ENCODE data around the gene PIP4K2A.
"Not testable (repeated sequence)": the region's sequence is repeated elsewhere in the genome, so short reads cannot be mapped to it uniquely, and the experiment has no call there.

Gene PIP4K2A

GRCh38 chr10:22737587-22737986 lies 23.2 kb upstream of the PIP4K2A start:
- Histone ChIP-seq H3K36me3 (ENCODE audit: control insufficient read depth, insufficient read depth, low read length) (no peaks in the 10 kb centered on the region), H3K4me1 (ENCODE audit: control insufficient read depth, insufficient read depth, low read length) (peaks cover 4% of the 10 kb centered on the region), H3K9ac (ENCODE audit: low read length) (no peak overlapping the region), H3K4me3 (ENCODE audit: low read length) (no peak overlapping the region), H3K9me3 (ENCODE audit: control insufficient read depth, low read length) (no peaks in the 10 kb centered on the region), H3K27me3 (ENCODE audit: control insufficient read depth, insufficient read depth, low read length) (no peaks in the 10 kb centered on the region)

- no peaks in the 10 kb centered on the region for H3K9me3 ChIP-seq (ENCODE audit: control insufficient read depth, low read length)
- no peaks in the 10 kb centered on the region for H3K27me3 ChIP-seq (ENCODE audit: control insufficient read depth, insufficient read depth, low read length)
- no peak overlapping the region for H3K4me3 ChIP-seq (ENCODE audit: low read length)
- H3K36me3 ChIP-seq (ENCODE audit: control insufficient read depth, insufficient read depth, low read length), result no peaks in the 10 kb centered on the region
- peaks cover 4% of the 10 kb centered on the region for H3K4me1 ChIP-seq (ENCODE audit: control insufficient read depth, insufficient read depth, low read length)
- H3K9ac ChIP-seq (ENCODE audit: low read length), result no peak overlapping the region
Measured at GRCh38 chr10:22736134-22736533, 21.8 kb upstream of the PIP4K2A start.

- Histone ChIP-seq H3K4me3 (ENCODE audit: low read length) (no peak overlapping the region), H3K27me3 (ENCODE audit: control insufficient read depth, insufficient read depth, low read length) (no peaks in the 10 kb centered on the region), H3K9me3 (ENCODE audit: control insufficient read depth, low read length) (no peaks in the 10 kb centered on the region), H3K9ac (ENCODE audit: low read length) (no peak overlapping the region), H3K4me1 (ENCODE audit: control insufficient read depth, insufficient read depth, low read length) (peaks cover 9% of the 10 kb centered on the region), H3K36me3 (ENCODE audit: control insufficient read depth, insufficient read depth, low read length) (no peaks in the 10 kb centered on the region)
Measured at GRCh38 chr10:22733992-22734391, 19.6 kb upstream of the PIP4K2A start.

GRCh38 chr10:22727663-22728062 lies 13.3 kb upstream of the PIP4K2A start:
- Histone ChIP-seq H3K36me3 (ENCODE audit: control insufficient read depth, insufficient read depth, low read length) (no peaks in the 10 kb centered on the region), H3K9ac (ENCODE audit: low read length) (no peak overlapping the region), H3K4me1 (ENCODE audit: control insufficient read depth, insufficient read depth, low read length) (peaks cover 7% of the 10 kb centered on the region), H3K4me3 (ENCODE audit: low read length) (no peak overlapping the region), H3K9me3 (ENCODE audit: control insufficient read depth, low read length) (no peaks in the 10 kb centered on the region), H3K27me3 (ENCODE audit: control insufficient read depth, insufficient read depth, low read length) (no peaks in the 10 kb centered on the region)

GRCh38 chr10:22727112-22727511 lies 12.7 kb upstream of the PIP4K2A start:
- H3K27me3 ChIP-seq (ENCODE audit: control insufficient read depth, insufficient read depth, low read length), result no peaks in the 10 kb centered on the region
- H3K9ac ChIP-seq (ENCODE audit: low read length), result no peak overlapping the region
- peaks cover 11% of the 10 kb centered on the region for H3K4me1 ChIP-seq (ENCODE audit: control insufficient read depth, insufficient read depth, low read length)
- no peaks in the 10 kb centered on the region for H3K36me3 ChIP-seq (ENCODE audit: control insufficient read depth, insufficient read depth, low read length)
- no peaks in the 10 kb centered on the region for H3K9me3 ChIP-seq (ENCODE audit: control insufficient read depth, low read length)
- H3K4me3 ChIP-seq (ENCODE audit: low read length), result no peak overlapping the region

GRCh38 chr10:22724773-22725172 lies 10.4 kb upstream of the PIP4K2A start:
- no peaks in the 10 kb centered on the region for H3K27me3 ChIP-seq (ENCODE audit: control insufficient read depth, insufficient read depth, low read length)
- no peaks in the 10 kb centered on the region for H3K9me3 ChIP-seq (ENCODE audit: control insufficient read depth, low read length)
- H3K4me3 ChIP-seq (ENCODE audit: low read length), result no peak overlapping the region
- peaks cover 6% of the 10 kb centered on the region for H3K4me1 ChIP-seq (ENCODE audit: control insufficient read depth, insufficient read depth, low read length)
- H3K36me3 ChIP-seq (ENCODE audit: control insufficient read depth, insufficient read depth, low read length), result no peaks in the 10 kb centered on the region
- no peak overlapping the region for H3K9ac ChIP-seq (ENCODE audit: low read length)

GRCh38 chr10:22723783-22724182 lies 9.4 kb upstream of the PIP4K2A start:
- Histone ChIP-seq H3K4me3 (ENCODE audit: low read length) (no peak overlapping the region), H3K9ac (ENCODE audit: low read length) (no peak overlapping the region), H3K4me1 (ENCODE audit: control insufficient read depth, insufficient read depth, low read length) (peaks cover 6% of the 10 kb centered on the region), H3K27me3 (ENCODE audit: control insufficient read depth, insufficient read depth, low read length) (no peaks in the 10 kb centered on the region), H3K9me3 (ENCODE audit: control insufficient read depth, low read length) (no peaks in the 10 kb centered on the region), H3K36me3 (ENCODE audit: control insufficient read depth, insufficient read depth, low read length) (no peaks in the 10 kb centered on the region)

- Histone ChIP-seq H3K36me3 (ENCODE audit: control insufficient read depth, insufficient read depth, low read length) (no peaks in the 10 kb centered on the region), H3K4me3 (ENCODE audit: low read length) (no peak overlapping the region)
Measured at GRCh38 chr10:22723343-22723779, 9.0 kb upstream of the PIP4K2A start.

GRCh38 chr10:22722626-22723169 lies 8.3 kb upstream of the PIP4K2A start:
- Histone ChIP-seq H3K36me3 (ENCODE audit: control insufficient read depth, insufficient read depth, low read length) (no peaks in the 10 kb centered on the region), H3K4me3 (ENCODE audit: low read length) (no peak overlapping the region), H3K9me3 (ENCODE audit: control insufficient read depth, low read length) (no peaks in the 10 kb centered on the region), H3K9ac (ENCODE audit: low read length) (no peak overlapping the region), H3K4me1 (ENCODE audit: control insufficient read depth, insufficient read depth, low read length) (peaks cover 6% of the 10 kb centered on the region), H3K27me3 (ENCODE audit: control insufficient read depth, insufficient read depth, low read length) (no peaks in the 10 kb centered on the region)

More at GRCh38 chr10:22723343-22723779, 9.0 kb upstream of the PIP4K2A start:
- no peak overlapping the region for H3K9ac ChIP-seq (ENCODE audit: low read length)
- no peaks in the 10 kb centered on the region for H3K9me3 ChIP-seq (ENCODE audit: control insufficient read depth, low read length)
- H3K27me3 ChIP-seq (ENCODE audit: control insufficient read depth, insufficient read depth, low read length), result no peaks in the 10 kb centered on the region
- peaks cover 6% of the 10 kb centered on the region for H3K4me1 ChIP-seq (ENCODE audit: control insufficient read depth, insufficient read depth, low read length)

- Histone ChIP-seq H3K36me3 (ENCODE audit: control insufficient read depth, insufficient read depth, low read length) (no peaks in the 10 kb centered on the region), H3K4me1 (ENCODE audit: control insufficient read depth, insufficient read depth, low read length) (peaks cover 6% of the 10 kb centered on the region), H3K27me3 (ENCODE audit: control insufficient read depth, insufficient read depth, low read length) (no peaks in the 10 kb centered on the region), H3K4me3 (ENCODE audit: low read length) (no peak overlapping the region), H3K9ac (ENCODE audit: low read length) (no peak overlapping the region), H3K9me3 (ENCODE audit: control insufficient read depth, low read length) (no peaks in the 10 kb centered on the region)
Measured at GRCh38 chr10:22720667-22721066, 6.3 kb upstream of the PIP4K2A start.

GRCh38 chr10:22719406-22720042 lies 5.1 kb upstream of the PIP4K2A start:
- Histone ChIP-seq H3K9ac (ENCODE audit: low read length) (no peak overlapping the region), H3K27me3 (ENCODE audit: control insufficient read depth, insufficient read depth, low read length) (no peaks in the 10 kb centered on the region), H3K4me1 (ENCODE audit: control insufficient read depth, insufficient read depth, low read length) (peaks cover 9% of the 10 kb centered on the region), H3K9me3 (ENCODE audit: control insufficient read depth, low read length) (no peaks in the 10 kb centered on the region), H3K36me3 (ENCODE audit: control insufficient read depth, insufficient read depth, low read length) (no peaks in the 10 kb centered on the region), H3K4me3 (ENCODE audit: low read length) (no peak overlapping the region)

GRCh38 chr10:22718659-22719058 lies 4.3 kb upstream of the PIP4K2A start:
- not testable (repeated sequence) for H3K9ac ChIP-seq (ENCODE audit: low read length); H3K4me1 ChIP-seq (ENCODE audit: control insufficient read depth, insufficient read depth, low read length); H3K4me3 ChIP-seq (ENCODE audit: low read length); H3K27me3 ChIP-seq (ENCODE audit: control insufficient read depth, insufficient read depth, low read length); H3K36me3 ChIP-seq (ENCODE audit: control insufficient read depth, insufficient read depth, low read length); H3K9me3 ChIP-seq (ENCODE audit: control insufficient read depth, low read length)

Measured in mucosa of stomach (tissue), 1 donor.